ENCODE data around the gene IFNLR1. TPM values are rescaled to one million over a fixed set of nuclear protein-coding genes. Genes with fewer than 3 reads are reported as not detected.

Gene IFNLR1
- total RNA-seq, 2 donors from 2014 or later, result 0.14 TPM; not detected in 1

DNA sequence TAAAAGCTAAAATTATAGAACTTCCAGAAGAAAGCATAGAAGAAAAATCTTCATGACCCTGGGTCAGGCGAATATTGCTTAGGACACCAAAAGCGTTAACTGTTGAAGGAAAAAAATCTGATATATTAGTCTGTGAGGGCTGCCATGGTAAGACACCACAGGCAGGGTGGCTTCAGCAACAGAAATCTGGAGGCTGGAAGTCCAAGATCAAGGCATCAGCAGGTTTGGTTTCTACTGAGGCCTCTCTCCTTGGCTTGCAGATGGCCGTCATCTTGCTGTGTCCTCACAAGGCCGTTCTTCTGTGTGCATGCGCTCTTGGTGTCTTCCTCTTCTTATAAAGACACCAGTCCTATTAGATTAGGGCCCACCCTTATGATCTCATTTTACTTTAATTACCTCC lies 14.5 kb downstream of the IFNLR1 start:
- Histone ChIP-seq H3K36me3 (no peaks in the 10 kb centered on the region), H3K4me3 (no peak overlapping the region), H3K27me3 (replicated peaks; ENCODE audit: insufficient read depth) (no peaks in the 10 kb centered on the region), H3K27ac (no peak overlapping the region), H3K4me1 (ENCODE audit: control insufficient read depth in 1 of 2, low read depth in 2 of 2) (no peaks in the 10 kb centered on the region), H3K9me3 (no peaks in the 10 kb centered on the region)
- ATAC-seq (ENCODE audit: insufficient number of reproducible peaks, low FRiP score, low read depth), result no peak
- TF ChIP-seq, protein P1, sequence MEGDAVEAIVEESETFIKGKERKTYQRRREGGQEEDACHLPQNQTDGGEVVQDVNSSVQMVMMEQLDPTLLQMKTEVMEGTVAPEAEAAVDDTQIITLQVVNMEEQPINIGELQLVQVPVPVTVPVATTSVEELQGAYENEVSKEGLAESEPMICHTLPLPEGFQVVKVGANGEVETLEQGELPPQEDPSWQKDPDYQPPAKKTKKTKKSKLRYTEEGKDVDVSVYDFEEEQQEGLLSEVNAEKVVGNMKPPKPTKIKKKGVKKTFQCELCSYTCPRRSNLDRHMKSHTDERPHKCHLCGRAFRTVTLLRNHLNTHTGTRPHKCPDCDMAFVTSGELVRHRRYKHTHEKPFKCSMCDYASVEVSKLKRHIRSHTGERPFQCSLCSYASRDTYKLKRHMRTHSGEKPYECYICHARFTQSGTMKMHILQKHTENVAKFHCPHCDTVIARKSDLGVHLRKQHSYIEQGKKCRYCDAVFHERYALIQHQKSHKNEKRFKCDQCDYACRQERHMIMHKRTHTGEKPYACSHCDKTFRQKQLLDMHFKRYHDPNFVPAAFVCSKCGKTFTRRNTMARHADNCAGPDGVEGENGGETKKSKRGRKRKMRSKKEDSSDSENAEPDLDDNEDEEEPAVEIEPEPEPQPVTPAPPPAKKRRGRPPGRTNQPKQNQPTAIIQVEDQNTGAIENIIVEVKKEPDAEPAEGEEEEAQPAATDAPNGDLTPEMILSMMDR (IDR thresholded peaks at IDR 0.05), result no peak
- DNase-seq (ENCODE audit: low spot score), result no peak

DNA sequence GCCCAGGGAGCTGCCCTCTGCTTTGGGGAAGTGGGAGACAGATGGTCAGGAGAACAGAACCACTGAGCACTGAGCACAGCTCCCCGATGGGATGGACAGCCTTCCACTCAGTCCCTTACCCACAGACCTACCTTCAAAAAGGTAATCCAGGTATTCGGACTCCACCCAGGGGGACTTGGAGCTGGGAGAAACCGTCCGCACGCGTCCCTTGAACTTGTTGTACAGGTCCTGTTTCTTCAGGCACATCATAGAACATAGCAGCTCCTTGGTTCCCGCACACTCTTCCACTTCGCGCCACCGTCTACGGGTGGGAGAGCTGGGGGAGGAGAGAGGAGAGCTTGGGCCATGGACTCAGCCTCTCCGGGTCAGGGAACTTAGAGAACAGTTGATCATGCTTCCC lies 17.8 kb downstream of the IFNLR1 start:
- H3K4me3 ChIP-seq, result no peak overlapping the region
- ATAC-seq (ENCODE audit: insufficient number of reproducible peaks, low FRiP score, low read depth) (no peak), DNase-seq (ENCODE audit: low spot score) (no peak)
- no peaks in the 10 kb centered on the region for H3K27me3 ChIP-seq (replicated peaks; ENCODE audit: insufficient read depth)
- no peaks in the 10 kb centered on the region for H3K36me3 ChIP-seq
- no peaks in the 10 kb centered on the region for H3K9me3 ChIP-seq
- H3K27ac ChIP-seq, result no peak overlapping the region
- TF ChIP-seq, protein P1 (IDR thresholded peaks at IDR 0.05), result no peak
- no peaks in the 10 kb centered on the region for H3K4me1 ChIP-seq (ENCODE audit: control insufficient read depth in 1 of 2, low read depth in 2 of 2)

DNA sequence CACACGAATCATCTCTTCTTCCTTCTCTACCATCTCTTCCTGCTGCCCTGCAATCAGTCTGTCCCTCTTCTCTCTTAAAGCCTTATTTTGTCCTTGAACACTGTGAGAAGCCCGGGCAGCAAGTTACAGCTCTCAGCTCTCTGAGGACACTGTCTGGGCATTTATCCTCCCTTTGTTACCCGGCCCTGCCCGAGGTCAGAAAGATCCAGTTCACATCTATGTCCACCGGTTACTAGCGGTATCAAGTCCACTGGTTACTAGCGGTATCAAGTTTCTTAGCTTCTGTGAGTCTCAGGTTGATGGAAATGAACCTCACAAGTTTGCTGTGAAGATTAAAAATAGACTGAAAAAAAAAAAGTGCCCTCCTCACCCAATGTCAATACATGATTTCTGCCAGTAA lies 18.8 kb downstream of the IFNLR1 start:
- no peak overlapping the region for H3K4me3 ChIP-seq
- H3K36me3 ChIP-seq, result no peaks in the 10 kb centered on the region
- TF ChIP-seq, protein P1 (IDR thresholded peaks at IDR 0.05), result no peak
- H3K9me3 ChIP-seq, result no peaks in the 10 kb centered on the region
- no peak overlapping the region for H3K27ac ChIP-seq
- no peak for ATAC-seq (ENCODE audit: insufficient number of reproducible peaks, low FRiP score, low read depth)
- DNase-seq (ENCODE audit: low spot score), result no peak
- no peaks in the 10 kb centered on the region for H3K4me1 ChIP-seq (ENCODE audit: control insufficient read depth in 1 of 2, low read depth in 2 of 2)
- no peaks in the 10 kb centered on the region for H3K27me3 ChIP-seq (replicated peaks; ENCODE audit: insufficient read depth)

DNA sequence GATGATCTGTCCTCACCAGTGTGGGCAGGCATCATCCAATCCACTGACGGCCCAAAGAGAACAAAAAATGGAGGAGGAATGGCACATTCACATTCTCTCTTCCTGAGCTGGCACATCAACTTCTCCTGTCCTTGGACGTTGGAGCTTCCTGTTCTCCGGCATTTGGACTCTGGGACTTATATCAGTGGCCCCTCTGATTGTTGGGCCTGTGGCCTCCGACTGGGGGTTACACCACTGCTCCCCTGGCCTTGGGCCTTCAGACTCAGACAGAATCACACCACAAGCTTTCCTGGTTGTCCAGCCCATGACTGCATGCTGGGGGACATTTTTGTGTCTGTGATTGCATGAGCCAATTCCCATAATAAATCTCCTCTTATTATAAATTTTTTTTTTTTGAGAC lies 20.1 kb downstream of the IFNLR1 start:
- no peak for ATAC-seq (ENCODE audit: insufficient number of reproducible peaks, low FRiP score, low read depth)
- Histone ChIP-seq H3K4me1 (ENCODE audit: control insufficient read depth in 1 of 2, low read depth in 2 of 2) (no peaks in the 10 kb centered on the region), H3K4me3 (no peak overlapping the region), H3K36me3 (no peaks in the 10 kb centered on the region), H3K9me3 (no peaks in the 10 kb centered on the region), H3K27me3 (replicated peaks; ENCODE audit: insufficient read depth) (no peaks in the 10 kb centered on the region), H3K27ac (no peak overlapping the region)
- no peak for DNase-seq (ENCODE audit: low spot score)
- TF ChIP-seq, protein P1 (IDR thresholded peaks at IDR 0.05), result no peak

DNA sequence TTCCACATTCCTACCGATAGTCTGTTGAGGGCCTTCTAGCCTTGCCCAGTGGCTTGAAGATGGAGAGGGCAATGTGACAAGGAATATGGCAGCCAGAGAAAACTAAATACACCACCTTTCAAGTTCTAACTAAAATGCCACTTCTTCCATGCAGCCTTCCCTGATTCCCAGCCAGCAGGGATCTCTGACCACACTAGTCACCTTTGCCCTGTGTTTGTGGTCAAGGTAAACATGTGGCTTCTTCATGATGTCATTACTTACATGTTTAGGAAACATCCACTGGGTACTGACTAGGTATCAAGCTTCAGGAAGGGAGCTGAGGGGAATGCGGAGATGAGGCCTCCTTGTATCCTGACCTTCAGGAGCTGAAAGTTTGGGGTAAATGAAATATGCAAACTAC lies 21.6 kb downstream of the IFNLR1 start:
- Histone ChIP-seq H3K27ac (no peak overlapping the region), H3K4me3 (no peak overlapping the region), H3K27me3 (replicated peaks; ENCODE audit: insufficient read depth) (no peaks in the 10 kb centered on the region), H3K36me3 (no peaks in the 10 kb centered on the region), H3K9me3 (no peaks in the 10 kb centered on the region), H3K4me1 (ENCODE audit: control insufficient read depth in 1 of 2, low read depth in 2 of 2) (no peaks in the 10 kb centered on the region)
- no peak for ATAC-seq (ENCODE audit: insufficient number of reproducible peaks, low FRiP score, low read depth)
- TF ChIP-seq, protein P1 (IDR thresholded peaks at IDR 0.05), result no peak
- no peak for DNase-seq (ENCODE audit: low spot score)
